ENCODE data around the gene KDM4C.
A peak's percentile ranks its signal among the peaks of the same experiment; 100 is the strongest.

KDM4C gene

DNA sequence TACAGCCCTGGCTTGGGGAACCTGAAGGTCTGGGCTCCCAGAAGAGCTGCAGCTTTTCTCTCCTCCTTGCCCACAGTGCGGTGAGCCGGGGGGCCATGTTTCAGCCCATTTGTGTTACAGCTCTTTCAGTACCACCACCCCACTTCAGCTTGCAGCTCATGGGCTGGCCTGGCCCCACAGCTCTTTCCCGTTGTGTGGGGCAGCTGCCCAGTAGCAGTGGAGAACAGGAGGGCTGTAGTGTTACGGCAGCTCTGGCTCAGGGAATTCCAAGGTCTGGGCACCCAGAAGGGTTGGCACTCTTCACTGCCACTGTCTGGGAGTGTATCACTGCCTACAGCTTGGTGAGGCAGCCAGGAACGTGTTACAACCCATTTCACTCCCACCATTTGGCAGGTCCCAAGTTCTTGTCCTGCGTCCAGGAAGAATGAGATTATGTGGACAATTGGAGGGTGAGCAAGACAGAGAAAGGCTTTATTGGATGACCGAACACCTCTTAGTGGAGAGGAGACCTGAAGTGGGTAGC lies 390.5 kb downstream of the KDM4C start:
- DNase-seq, result no peak

GRCh38 chr9:7149258-7149657 lies 391.5 kb downstream of the KDM4C start:
- DNase-seq, result no peak

DNA sequence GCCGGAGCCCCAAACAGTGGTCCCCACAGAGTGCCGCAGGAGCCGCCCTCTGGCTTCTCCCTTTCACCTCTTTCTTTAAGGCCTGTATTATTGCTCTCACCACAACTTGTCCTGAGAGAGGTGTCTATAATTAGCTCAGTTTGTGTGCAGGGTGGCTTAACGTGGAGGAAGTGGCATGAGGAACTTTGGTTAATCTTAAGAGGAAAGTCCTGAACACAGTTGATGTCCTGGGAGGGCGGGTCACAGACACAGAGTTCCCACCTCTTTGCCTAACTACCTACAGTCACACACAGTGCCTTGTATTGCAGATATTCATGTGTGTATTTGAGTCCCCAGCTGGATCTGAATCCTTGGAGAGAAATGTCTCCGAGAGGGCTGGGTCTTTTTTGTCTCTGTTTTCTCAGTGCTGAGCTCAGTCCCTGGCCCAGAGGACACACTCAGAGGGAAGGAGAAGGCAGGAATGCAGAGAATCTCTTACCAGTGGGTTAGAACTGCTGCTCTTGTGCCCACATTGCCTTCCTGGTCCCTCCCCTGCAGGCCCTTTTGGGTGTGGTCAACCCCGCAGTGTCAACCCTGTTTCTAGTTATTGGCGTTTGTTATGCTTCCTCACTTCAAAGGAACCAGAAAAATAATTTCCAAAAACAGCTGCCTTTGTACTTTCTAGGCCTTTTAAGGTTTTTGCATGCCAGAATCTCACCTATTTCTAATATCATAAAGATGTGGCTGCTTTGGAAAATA lies 392.5 kb downstream of the KDM4C start:
- DNase-seq, result no peak

DNA sequence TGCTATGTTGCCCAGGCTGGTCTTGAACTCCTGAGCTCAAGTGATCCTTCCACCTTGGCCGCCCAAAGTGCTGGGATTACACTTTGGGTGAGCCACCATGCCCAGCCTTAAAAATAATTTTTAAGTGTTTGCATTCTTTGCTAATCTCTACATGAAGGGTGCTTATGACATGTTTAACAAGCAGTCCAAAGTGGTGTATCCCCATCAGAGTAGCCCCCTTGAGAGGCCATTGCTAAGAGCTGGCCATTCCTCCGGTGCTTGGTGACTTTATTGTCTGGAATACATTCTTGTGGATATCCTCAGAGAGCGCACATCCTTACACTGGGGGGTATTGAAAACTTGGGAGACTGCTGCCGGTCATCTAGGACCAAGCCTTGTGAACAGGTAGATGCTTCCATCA lies 395.4 kb downstream of the KDM4C start:
- no peak for DNase-seq

DNA sequence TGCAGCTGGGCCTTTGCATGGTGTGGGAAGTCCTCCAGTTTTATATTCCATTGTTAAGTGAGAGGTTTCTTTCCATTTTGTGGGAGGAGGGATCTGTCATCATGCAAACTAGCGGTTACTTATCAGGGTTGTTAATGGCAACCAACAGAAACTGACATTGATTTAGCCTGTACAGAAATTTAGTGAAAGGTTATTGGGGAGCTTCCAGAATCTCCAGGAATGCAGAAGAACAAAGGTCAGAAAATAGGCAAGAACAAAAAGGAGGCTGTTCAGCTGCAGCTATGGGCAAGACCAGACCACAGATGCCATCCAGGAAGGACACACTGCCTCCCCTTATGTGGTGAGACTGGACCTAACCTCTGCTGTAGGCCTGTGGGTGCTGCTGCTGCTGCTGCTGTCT lies 395.8 kb downstream of the KDM4C start:
- no peak for DNase-seq

GRCh38 chr9:7154003-7154619 lies 396.3 kb downstream of the KDM4C start:
- no peak for DNase-seq

- no peak for DNase-seq
Measured at GRCh38 chr9:7154650-7155049, 396.9 kb downstream of the KDM4C start.

DNA sequence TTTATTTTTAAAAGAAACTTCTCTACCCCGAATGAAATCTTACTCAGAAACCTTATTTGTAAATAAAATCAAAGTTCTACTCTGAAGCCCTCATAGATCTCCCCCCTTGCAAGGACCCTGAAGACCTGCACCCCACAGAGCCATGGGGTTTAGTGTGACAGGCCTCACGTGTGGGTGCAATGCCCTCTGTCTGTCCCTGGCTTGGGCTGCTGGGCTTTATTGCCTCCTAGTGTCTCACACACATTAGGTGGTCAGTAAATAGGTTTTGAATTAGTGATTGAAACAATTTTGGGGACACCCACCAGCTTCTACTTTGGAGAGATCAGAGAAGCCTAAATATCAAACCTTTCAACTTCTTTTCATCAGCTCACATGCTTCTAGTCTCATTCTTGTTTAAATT lies 403.7 kb downstream of the KDM4C start:
- DNase-seq, result no peak

DNA sequence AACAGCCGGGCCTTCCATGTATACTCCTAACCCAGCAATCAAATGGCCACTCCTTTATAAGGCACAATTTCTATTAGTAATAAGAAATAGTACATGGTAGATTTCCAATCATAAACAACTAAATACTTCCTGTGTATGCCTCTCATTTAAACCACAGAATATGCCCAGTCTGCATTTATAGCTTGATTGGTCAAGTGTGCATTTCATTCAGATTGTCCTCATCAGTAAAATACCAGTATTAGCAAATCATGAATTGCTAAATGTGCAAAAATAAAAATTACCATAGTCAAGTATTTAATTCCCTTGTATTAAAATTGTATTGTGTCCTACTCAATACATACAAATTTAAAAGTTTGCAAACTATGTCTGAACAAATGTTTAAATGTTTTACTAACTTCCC lies 406.2 kb downstream of the KDM4C start:
- no peak for DNase-seq

- DNase-seq, result no peak
Measured at GRCh38 chr9:7164440-7165330, 406.9 kb downstream of the KDM4C start.

DNA sequence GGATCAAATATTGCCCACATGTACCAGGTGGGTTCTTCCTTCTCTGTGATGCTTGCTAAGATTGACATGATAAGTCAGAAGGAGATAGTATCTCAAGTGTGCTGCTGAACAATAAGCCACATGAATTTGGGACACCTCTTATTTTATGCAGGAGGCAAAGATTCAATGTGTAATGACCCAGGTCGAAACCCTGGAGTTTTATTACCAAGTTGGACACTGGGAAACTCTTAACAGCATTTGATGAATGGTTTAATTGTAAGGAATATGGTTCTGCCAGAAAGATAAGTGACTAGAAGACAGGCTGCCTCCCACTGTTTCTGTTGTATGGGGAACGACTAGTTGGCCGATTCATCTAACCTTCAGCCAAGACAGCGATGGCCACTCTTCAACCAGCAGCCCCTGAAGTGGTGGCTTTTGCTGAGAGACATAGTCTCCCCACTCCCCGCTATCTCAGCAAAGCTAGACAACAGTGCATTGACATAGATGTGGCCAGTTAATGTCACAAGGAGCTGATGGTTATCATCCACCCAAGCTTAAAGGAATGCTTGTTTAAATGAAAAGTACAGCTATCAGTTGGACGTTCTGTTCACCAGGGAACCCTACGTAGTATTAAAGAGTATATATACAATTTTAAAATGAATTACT lies 407.7 kb downstream of the KDM4C start:
- DNase-seq, result no peak

- DNase-seq, result no peak
Measured at GRCh38 chr9:7166074-7166473, 408.3 kb downstream of the KDM4C start.

DNA sequence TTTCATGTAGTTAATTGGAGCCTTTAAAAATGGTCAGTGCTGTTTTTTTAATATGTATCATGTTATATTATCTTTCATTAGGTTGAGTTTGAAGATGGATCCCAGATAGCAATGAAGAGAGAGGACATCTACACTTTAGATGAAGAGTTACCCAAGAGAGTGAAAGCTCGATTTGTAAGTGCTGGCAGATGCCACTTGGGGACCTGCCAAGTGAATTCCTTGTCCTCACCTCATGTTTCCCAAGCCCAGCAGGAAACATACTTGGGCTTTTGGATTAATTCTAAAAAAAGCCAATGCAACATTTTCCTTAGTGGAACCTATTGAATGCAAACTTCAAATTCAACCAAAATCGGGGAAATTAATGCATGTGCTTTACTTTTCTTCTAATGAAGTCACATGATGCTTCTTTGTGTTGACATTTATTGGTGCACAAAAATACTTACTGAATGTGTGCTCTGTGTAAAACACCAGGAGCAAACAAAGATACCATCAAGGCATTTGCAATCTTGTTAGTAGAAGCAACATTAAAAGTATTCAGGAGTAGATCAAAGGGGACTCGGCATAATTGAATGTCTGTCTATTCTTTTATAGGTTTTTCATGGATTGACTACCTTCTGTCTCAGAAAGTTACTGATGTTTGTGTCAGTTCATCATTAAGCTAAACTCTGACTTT lies 412.1 kb downstream of the KDM4C start:
- DNase-seq, result no peak

GRCh38 chr9:7171396-7172153 lies 413.8 kb downstream of the KDM4C start:
- peak; percentile 5 for DNase-seq

DNA sequence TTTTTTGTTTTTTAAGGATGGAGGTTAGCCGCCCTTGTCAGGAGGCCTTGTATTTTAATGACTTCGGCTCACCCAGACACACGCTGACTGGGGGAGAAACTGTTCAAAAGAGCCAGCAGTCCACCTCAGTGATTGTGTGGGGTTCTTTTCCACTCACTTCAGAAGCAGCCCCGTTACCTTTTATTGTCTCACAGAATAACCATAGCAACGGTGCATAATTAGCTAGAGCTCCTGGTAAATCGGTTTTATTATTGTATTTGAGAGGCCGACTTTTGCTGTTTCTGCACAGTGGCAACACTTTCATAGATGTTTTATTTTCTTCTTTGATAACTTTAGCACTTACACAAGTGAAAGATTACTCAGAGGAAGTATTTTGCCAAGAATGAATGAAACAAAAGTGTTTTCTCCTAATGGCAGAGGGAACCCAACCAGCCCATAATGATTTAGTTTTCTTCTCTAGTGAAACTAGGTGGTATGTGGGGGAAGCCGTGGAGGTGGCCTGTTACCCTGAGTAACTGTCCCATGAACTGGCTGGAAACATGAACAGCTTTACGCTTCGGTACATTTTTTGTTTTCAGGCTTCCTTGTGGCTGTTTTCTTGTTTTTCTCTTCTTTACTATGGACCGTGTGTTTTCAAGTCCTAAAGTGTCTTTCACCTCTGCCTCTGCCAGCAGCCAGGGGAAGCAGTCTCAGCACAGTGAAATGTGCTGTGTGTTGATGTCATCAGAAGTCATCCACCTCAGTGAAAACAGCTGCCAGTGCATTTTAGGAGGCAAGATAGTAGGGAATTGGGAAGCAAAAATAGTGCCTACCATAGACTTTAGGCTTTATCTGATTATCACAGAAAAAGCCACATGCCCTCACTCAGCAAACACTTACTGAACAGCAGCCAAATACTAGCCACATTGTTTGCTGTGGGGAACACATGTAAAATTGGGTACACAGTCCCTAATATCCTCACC lies 414.7 kb downstream of the KDM4C start:
- no peak for DNase-seq

DNA sequence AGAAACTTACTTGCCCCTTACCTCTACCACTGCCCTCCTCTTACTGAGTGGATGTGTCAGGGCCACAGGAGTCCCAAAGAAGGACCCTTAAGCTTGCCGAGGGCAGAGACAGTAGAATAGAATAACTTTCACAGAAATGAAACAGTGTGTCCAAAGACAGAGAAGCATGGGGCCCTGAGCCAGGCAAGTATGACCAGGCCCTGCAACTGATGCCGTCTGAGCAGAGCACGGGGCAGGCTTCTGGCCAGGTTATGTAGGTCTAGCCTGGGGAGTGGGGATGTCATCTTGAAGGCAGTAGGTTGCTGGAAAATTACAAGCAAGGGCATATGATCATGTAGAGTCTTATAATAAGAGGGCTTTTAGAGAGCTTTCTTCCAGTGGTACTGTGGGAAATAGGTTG lies 415.4 kb downstream of the KDM4C start:
- no peak for DNase-seq

DNA sequence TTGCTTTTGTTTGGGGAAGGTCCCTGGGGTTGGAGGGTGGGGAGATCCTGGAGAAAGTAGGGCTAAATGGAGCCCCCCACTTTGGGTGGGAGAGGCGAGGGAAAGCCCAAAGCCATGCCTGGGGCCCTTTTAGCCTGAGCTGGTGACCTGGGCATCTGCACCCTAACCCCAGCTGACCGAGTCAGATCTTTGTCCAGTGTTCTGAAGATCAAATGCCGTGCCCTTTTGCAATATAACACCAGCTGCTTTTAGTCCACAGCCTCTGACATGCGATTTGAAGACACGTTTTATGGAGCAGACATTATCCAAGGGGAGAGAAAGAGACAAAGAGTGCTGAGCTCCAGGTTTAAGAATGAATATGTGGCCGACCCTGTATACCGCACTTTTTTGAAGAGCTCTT lies 416.5 kb downstream of the KDM4C start:
- no peak for DNase-seq

GRCh38 chr9:7174884-7175283 lies 417.1 kb downstream of the KDM4C start:
- DNase-seq, result no peak

DNA sequence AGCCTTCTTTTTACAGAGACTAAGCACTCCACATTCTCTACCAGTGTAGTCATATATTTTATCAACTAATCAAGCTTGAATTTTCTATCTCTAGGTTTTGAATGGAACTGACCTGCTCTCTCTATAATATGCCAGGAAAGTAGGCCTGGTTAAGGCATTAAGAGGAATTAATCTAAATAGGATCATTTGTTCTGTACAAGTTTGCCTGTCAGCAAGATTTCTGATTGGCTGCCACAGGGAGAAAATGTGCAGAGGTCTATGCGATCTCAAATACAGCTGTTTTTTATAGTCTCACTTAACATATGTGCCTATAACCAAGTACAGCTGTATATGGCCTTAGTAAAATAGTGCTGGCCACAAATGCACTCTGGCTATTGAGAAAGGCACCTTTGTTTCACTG lies 418.8 kb downstream of the KDM4C start:
- DNase-seq, result no peak

DNA sequence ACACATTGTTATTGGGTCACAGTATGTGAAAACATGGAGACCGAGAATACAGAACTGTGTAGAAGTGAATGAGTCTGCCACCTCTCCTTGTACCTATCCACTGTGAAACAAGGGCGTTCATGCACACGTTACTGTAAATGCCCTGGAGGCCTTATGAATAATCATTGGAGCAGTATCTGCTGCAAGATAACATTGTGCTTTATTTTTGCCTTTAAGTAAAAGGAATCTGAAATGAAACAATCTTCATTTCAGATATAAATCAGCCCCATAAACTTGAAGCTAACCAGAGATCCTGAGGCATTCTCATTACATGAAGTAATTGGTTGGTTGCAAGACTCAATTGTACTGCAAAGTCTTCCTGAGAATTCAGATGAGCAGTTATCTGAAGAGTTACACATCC lies 419.6 kb downstream of the KDM4C start:
- no peak for DNase-seq

DNA sequence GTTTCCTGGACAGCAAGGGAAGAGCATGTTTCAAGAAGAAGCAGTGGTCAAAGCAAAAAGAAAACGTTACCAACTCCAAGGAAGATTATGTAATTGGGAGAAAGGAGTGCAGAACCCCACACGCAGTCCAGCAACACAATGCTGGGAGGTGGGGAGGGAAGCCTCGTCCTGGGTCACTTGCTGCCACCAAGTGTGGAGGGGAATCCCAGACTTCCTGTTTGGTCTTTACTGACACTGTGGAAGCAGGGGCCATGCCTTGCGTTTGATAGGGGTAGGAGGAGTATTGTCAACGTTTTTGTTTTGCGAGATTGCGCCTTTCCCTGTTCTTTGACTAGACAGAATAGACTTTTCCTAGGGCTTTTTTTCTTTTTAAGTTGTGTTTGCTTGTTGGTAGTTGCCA lies 421.0 kb downstream of the KDM4C start:
- no peak for DNase-seq

Data from activated CD4-positive, alpha-beta T cell treated with anti-CD3 and anti-CD28 coated beads, Interleukin-2, Interleukin-6, amounts not matched to agents 100 ng/mL and 50 ng/mL, durations not matched to agents 16 hours and 8 hours (primary cell).